Loucy (cell line): ENCODE results near the gene YWHAH.

ENCODE experiments used
- H2AFZ ChIP-seq: fragments of 200-600 bp; sonication (generic); 2 replicates; pipeline ENCODE4 v1.6.0; 2016; ENCODE audit warnings: antibody characterized with exemption, mild to moderate bottlenecking, low read length, moderate library complexity
- H3F3A ChIP-seq: fragments of 200-600 bp; 2 replicates; pipeline ENCODE4 v1.6.0; 2016; ENCODE audit warnings: antibody characterized with exemption, low read depth, mild to moderate bottlenecking
- H3K27me3 ChIP-seq: fragments of 200-600 bp; sonication (generic); 2 replicates; pipeline ENCODE4 v1.6.1; 2014; ENCODE audit warnings: low read length, mild to moderate bottlenecking; ENCODE audit not compliant: insufficient read depth, poor library complexity, severe bottlenecking
- H3K36me3 ChIP-seq: fragments of 200-600 bp; sonication (generic); 2 replicates; pipeline ENCODE4 v1.6.1; 2016; ENCODE audit warnings: low read length; ENCODE audit not compliant: insufficient read depth
- H3K4me1 ChIP-seq: fragments of 200-600 bp; sonication (generic); 2 replicates; pipeline ENCODE4 v1.5.1; 2014; ENCODE audit warnings: low read length, mild to moderate bottlenecking; ENCODE audit not compliant: insufficient read depth, poor library complexity, severe bottlenecking
- H3K4me2 ChIP-seq: fragments of 200-600 bp; sonication (generic); 2 replicates; pipeline ENCODE4 v1.6.0; 2014; ENCODE audit warnings: antibody characterized with exemption, low read length, low read depth, mild to moderate bottlenecking; ENCODE audit not compliant: poor library complexity, severe bottlenecking
- H3K4me3 ChIP-seq: fragments of 200-600 bp; sonication (generic); 2 replicates; pipeline ENCODE4 v1.5.1; 2014; ENCODE audit warnings: low read length, mild to moderate bottlenecking, mixed read lengths; ENCODE audit not compliant: poor library complexity, severe bottlenecking
- H3K79me2 ChIP-seq: fragments of 200-600 bp; sonication (generic); 2 replicates; pipeline ENCODE4 v1.6.1; 2014; ENCODE audit warnings: low read length; ENCODE audit not compliant: insufficient read depth
- H3K9ac ChIP-seq: fragments of 200-600 bp; sonication (generic); 2 replicates; pipeline ENCODE4 v1.6.0; 2014; ENCODE audit warnings: mild to moderate bottlenecking, low read depth, low read length, moderate library complexity; ENCODE audit not compliant: poor library complexity, severe bottlenecking
- H3K9me2 ChIP-seq: fragments of 200-600 bp; sonication (generic); replicated peaks from 2 replicates; pipeline ENCODE4 v1.6.1; 2016; ENCODE audit warnings: low read depth, low read length, mixed read lengths
- H3K9me3 ChIP-seq: fragments of 200-600 bp; sonication (generic); 2 replicates; pipeline ENCODE4 v1.6.1; 2014; ENCODE audit warnings: mild to moderate bottlenecking, antibody characterized with exemption, low read length, low read depth; ENCODE audit not compliant: insufficient read depth
- H4K20me1 ChIP-seq: fragments of 200-600 bp; sonication (generic); 2 replicates; pipeline ENCODE4 v1.6.0; 2014; ENCODE audit warnings: antibody characterized with exemption, low read length, mild to moderate bottlenecking; ENCODE audit not compliant: insufficient read depth, poor library complexity, severe bottlenecking
- EZH2phosphoT487 ChIP-seq: fragments of 200-600 bp; IDR thresholded peaks from 2 replicates; pipeline ENCODE4 v1.6.1; 2018; ENCODE audit warnings: antibody characterized with exemption, mild to moderate bottlenecking, moderate library complexity, borderline replicate concordance
- TF ChIP-seq, protein P1 (sequence below): fragments of 200-600 bp; sonication (generic); conservative IDR thresholded peaks from 2 replicates; pipeline ENCODE4 v1.5.1; 2014; ENCODE audit warnings: mild to moderate bottlenecking, antibody characterized with exemption, low read length

The YWHAH gene

DNA sequence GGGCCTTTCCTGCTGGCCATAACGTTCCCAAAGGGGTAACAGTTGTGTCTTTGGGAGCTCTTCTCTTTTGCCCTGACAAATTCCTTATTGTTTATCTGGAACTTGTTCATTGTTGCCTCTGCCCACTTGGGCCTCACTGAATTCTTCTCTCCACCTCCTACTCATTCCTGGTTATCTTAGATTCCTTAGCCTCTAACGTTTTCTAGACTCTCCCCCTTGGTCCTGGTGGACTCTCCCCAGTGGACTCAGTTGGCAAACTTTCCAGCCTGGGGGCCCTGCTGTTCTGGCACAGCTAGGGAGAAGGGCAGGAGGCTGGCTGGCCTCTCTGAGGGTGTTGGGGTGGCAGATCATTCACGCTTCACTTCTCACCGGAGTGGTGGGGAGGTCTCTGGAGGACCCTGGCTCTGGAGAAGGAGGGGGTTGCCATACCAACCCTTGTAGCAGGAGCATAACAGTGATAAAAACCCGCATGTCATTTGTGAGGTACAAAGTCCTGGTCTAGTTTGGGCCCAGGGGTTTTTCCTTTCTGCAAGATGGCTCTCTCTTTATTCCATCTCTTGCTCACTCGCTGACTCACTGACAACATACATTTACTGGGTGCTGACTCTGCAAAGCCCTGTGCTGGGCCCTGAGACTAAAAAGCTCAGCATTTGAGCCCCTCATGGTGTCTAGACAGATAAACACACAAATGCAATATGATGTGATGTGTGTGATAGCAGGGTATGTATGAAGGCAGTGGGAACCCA, 39.7 kb downstream of the YWHAH start:
- Histone ChIP-seq H3K4me1 (no peaks in the 10 kb centered on the region), H3K79me2 (no peaks in the 10 kb centered on the region), H3K9ac (no peak overlapping the region), H3F3A (no peaks in the 10 kb centered on the region), H4K20me1 (no peaks in the 10 kb centered on the region), H3K27me3 (no peaks in the 10 kb centered on the region), H3K4me3 (no peak overlapping the region), H2AFZ (no peak overlapping the region), H3K36me3 (no peaks in the 10 kb centered on the region), H3K4me2 (no peak overlapping the region), H3K9me3 (no peaks in the 10 kb centered on the region), H3K9me2 (no peaks in the 10 kb centered on the region)
- TF ChIP-seq, protein P1, sequence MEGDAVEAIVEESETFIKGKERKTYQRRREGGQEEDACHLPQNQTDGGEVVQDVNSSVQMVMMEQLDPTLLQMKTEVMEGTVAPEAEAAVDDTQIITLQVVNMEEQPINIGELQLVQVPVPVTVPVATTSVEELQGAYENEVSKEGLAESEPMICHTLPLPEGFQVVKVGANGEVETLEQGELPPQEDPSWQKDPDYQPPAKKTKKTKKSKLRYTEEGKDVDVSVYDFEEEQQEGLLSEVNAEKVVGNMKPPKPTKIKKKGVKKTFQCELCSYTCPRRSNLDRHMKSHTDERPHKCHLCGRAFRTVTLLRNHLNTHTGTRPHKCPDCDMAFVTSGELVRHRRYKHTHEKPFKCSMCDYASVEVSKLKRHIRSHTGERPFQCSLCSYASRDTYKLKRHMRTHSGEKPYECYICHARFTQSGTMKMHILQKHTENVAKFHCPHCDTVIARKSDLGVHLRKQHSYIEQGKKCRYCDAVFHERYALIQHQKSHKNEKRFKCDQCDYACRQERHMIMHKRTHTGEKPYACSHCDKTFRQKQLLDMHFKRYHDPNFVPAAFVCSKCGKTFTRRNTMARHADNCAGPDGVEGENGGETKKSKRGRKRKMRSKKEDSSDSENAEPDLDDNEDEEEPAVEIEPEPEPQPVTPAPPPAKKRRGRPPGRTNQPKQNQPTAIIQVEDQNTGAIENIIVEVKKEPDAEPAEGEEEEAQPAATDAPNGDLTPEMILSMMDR = no peak
- TF ChIP-seq EZH2phosphoT487 = no peak

DNA sequence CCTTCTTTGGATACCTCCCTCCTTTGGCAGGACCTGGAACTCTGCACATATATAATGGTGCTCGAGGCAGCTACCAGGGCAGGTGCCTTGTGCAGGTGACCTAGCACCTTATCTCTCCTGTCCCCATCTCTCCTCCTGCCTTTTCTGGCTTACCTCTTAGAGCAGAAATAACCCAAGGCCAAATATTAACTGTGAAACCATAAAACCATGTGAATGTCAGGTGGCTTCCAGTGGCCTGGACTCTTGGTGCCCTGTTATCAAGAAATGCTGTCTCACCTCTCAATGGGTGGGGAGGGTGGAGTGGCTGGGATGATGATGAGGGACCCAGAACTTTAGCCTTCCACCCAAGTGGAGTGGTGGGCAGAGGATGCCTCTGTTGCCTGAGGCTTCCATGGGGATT, 42.9 kb downstream of the YWHAH start:
- H3F3A ChIP-seq = no peaks in the 10 kb centered on the region
- H3K4me1 ChIP-seq = no peaks in the 10 kb centered on the region
- no peaks in the 10 kb centered on the region for H3K9me3 ChIP-seq
- no peaks in the 10 kb centered on the region for H4K20me1 ChIP-seq
- TF ChIP-seq, protein P1 = no peak
- no peak for TF ChIP-seq EZH2phosphoT487
- H3K36me3 ChIP-seq = no peaks in the 10 kb centered on the region
- H3K4me2 ChIP-seq = no peak overlapping the region
- H2AFZ ChIP-seq = no peak overlapping the region
- no peaks in the 10 kb centered on the region for H3K27me3 ChIP-seq
- no peaks in the 10 kb centered on the region for H3K9me2 ChIP-seq
- H3K4me3 ChIP-seq = no peak overlapping the region
- no peaks in the 10 kb centered on the region for H3K79me2 ChIP-seq
- H3K9ac ChIP-seq = no peak overlapping the region

DNA sequence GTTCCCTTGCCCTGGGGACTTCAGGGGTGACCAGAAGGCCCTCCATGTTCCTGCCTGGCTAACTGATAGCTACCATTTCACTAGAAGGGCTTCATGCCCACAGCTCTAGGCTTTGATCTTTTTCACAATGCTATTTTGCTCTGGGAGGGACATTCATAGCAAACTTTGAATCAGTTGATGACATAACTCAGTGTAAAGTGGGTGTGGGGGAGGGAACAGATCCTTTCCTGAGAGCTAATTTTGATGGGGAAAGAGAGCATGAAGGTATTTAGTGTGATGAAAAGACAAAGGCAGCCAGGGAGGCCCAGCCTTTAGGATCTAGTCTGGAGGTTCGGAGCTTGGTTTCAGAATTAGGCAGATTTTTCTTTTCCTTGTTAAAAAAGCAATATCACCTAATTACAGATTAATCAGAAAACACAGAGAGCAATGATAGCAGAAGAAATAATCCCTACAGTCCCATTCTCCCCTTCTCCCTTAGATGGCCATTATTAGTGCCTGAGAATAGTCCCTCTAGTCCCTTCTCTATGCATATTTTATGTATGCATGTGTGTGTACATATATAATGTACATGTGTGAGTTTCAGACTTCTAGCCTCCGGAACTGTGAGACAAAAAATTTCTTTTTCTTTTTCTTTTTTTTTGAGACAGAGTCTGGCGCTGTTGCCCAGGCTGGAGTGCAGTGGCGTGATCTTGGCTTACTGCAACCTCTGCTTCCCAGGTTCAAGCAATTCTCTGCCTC, 46.9 kb downstream of the YWHAH start:
- Histone ChIP-seq H3K9me3 (no peaks in the 10 kb centered on the region), H3K4me1 (no peaks in the 10 kb centered on the region), H3K9ac (no peak overlapping the region), H3K9me2 (no peaks in the 10 kb centered on the region), H3K4me3 (no peak overlapping the region), H3F3A (no peaks in the 10 kb centered on the region), H3K36me3 (no peaks in the 10 kb centered on the region), H3K79me2 (no peaks in the 10 kb centered on the region), H4K20me1 (no peaks in the 10 kb centered on the region), H3K27me3 (no peaks in the 10 kb centered on the region), H3K4me2 (no peak overlapping the region), H2AFZ (no peak overlapping the region)
- TF ChIP-seq, protein P1 = no peak
- no peak for TF ChIP-seq EZH2phosphoT487
